NCI-H2029 (cell line): ENCODE data around the gene SLC5A8.
"Not testable (repeated sequence)": the region's sequence is repeated elsewhere in the genome, so short reads cannot be mapped to it uniquely, and the experiment has no call there.

Source experiments
- DNase-seq: peaks from one replicate; lab custom pipeline; 2025; lab: John Stamatoyannopoulos, UW

The SLC5A8 gene

GRCh38 chr12:101168001-101168400 lies 42.0 kb downstream of the SLC5A8 start:
- no peak for DNase-seq

- DNase-seq: no peak
Observed at GRCh38 chr12:101166866-101167265, 43.2 kb downstream of the SLC5A8 start.

GRCh38 chr12:101165319-101165718 lies 44.7 kb downstream of the SLC5A8 start:
- DNase-seq: no peak

GRCh38 chr12:101145777-101146431 lies 64.1 kb downstream of the SLC5A8 start:
- not testable (repeated sequence) for DNase-seq

GRCh38 chr12:101127521-101128219 lies 82.4 kb downstream of the SLC5A8 start:
- no peak for DNase-seq

- DNase-seq: no peak
Observed at GRCh38 chr12:101117842-101118241, 92.2 kb downstream of the SLC5A8 start.

GRCh38 chr12:101116911-101117310 lies 93.1 kb downstream of the SLC5A8 start:
- DNase-seq: peak; percentile 22

- no peak for DNase-seq
Observed at GRCh38 chr12:101115326-101115725, 94.7 kb downstream of the SLC5A8 start.

- no peak for DNase-seq
Observed at GRCh38 chr12:101111441-101111840, 98.6 kb downstream of the SLC5A8 start.

GRCh38 chr12:101110866-101111265 lies 99.2 kb downstream of the SLC5A8 start:
- no peak for DNase-seq

- DNase-seq: no peak
Observed at GRCh38 chr12:101108130-101108529, 101.9 kb downstream of the SLC5A8 start.

- DNase-seq: no peak
Observed at GRCh38 chr12:101107032-101107763, 102.8 kb downstream of the SLC5A8 start.
